DMS79 treated with DMSO at 0.1 percent for 48 hours (cell line): Measurements from ENCODE around the gene TGIF2.
"Not testable (repeated sequence)": the region's sequence is repeated elsewhere in the genome, so short reads cannot be mapped to it uniquely, and the experiment has no call there.

Experiments used
- DNase-seq: peaks from one replicate; lab custom pipeline; 2025; lab: John Stamatoyannopoulos, UW

The TGIF2 gene

DNA sequence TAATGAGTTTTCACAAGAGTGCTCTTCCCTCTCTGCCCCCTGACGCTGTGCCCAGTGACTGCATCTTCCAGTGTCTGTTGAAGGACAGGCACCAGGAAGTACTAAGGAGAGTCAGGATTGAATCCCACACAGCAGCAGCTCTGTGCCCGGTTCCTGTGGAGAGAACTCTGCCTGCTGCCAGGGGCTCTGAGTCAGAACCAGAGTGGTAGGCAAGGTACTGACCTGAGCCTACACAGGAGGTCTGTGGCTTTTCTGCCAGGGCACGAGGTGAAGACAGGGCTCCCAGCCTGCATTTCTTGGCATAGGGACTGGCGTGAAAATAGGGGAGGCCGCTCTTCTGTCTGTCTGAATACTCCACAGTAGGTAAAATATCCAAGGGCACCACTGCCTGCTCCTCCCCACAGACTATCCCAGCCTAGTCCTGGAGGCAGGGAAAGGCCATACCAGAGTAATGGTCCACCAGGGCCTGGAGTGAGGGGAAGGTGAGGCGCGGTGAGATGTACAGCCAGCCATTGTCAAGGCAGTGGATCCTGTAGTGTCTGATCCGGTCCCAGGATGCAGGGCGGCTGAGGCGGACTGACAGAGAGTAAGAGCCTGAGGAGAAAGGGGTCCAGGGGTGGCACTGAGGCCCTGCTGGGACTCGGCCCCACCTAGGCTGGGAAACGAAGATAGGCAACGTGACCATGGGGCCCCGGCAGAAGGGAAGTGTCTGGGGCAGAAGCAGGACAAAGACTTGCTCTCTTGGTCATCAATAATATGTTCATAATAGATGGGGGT lies 41.6 kb downstream of the TGIF2 start:
- no peak for DNase-seq

DNA sequence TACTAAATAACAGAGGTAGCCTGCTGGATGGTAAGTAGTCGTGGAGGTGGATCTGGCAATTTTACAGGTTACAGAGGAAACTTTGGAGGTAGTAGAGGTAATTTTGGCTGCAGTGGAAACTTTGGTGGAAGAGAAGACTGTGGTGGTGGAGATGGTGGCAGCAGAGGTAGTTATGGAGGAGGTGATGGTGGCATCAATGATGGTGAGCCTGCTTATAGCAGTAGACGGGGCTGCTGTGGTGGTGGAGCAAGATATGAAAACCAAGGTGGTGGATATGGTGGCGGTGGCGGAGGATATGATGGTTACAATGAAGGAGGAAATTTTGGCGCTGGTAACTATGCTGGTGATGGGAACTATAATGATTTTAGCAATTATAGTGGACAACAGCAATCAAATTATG lies 47.5 kb downstream of the TGIF2 start:
- DNase-seq = no peak

DNA sequence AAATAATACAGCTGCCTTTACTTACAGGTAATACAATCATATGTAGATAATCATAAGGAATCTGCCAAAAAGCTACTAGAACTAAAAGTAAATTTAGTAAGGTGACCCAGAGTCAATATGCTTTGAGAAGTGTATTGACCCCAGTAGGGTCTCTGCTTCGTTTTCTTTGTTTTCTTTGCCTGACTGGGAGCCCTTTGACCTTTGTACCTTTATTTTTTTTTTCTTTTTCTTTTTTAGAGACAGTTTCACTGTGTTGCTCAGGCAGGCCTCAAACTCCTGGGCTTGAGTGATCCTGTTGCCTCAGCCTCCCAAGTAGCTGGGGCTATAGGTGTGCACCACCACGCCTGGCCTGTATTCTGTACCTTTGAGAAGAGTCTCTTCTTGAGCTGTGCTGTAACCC lies 50.0 kb downstream of the TGIF2 start:
- DNase-seq = no peak

- DNase-seq = no peak
These were observed 50.9 kb downstream of the TGIF2 start for GRCh38 chr20:36624068-36624943.

GRCh38 chr20:36624944-36625324 lies 51.5 kb downstream of the TGIF2 start:
- DNase-seq = no peak

DNA sequence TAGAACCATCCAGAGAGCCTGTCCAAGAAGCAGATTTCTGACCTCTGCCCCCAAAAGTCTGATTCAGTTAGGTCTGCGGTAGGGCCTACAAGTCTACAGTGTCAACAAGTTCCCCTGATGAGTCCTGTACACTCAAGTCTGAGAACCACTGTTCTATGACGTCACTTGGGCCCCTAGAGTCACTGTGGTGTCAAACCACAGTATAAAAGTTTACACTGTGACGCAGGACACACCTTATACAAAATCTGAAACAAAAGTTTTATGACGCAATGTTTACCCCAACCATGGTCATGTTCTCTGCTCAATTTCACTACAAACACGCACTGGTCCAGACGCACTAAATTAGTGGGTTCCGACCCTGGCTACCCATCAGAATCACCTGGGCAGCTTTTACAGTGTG lies 54.7 kb downstream of the TGIF2 start:
- no peak for DNase-seq

GRCh38 chr20:36629719-36630681 lies 56.6 kb downstream of the TGIF2 start:
- no peak for DNase-seq

DNA sequence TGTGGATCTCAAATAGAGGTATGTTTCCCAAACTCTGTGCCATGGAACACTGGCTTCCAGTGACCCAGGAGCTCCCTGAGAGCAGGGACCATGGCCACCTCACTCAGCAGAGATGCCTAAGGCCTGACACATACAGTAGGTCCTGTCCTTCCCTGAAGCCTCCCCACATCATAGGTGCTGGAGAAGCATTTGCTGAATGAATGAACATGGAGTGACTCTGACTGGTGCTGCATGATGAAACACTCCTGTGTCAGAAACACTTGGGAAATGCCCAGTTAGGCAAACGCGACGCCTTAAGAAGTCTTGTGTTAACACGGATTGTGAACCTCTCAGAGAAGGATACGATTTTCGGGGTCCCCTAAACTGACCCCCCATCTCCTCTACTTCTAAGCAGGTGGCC lies 58.2 kb downstream of the TGIF2 start:
- DNase-seq = no peak

DNA sequence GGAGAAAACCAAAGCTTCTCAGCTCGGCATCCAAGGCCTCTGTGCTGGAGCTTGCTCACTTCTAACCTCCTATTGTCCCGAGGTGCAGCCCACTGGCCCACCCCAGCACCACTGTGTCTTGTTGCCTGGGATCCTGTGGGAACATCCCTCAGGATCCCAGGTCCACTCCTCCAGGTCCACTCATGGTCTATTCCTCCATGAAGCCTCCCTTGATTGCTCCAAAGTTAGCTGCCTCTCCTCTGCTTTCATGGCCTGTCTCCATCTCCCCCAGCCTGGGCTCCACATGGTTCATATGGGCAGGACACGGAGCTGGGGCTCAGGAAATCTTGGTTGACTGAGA lies 58.7 kb downstream of the TGIF2 start:
- no peak for DNase-seq

DNA sequence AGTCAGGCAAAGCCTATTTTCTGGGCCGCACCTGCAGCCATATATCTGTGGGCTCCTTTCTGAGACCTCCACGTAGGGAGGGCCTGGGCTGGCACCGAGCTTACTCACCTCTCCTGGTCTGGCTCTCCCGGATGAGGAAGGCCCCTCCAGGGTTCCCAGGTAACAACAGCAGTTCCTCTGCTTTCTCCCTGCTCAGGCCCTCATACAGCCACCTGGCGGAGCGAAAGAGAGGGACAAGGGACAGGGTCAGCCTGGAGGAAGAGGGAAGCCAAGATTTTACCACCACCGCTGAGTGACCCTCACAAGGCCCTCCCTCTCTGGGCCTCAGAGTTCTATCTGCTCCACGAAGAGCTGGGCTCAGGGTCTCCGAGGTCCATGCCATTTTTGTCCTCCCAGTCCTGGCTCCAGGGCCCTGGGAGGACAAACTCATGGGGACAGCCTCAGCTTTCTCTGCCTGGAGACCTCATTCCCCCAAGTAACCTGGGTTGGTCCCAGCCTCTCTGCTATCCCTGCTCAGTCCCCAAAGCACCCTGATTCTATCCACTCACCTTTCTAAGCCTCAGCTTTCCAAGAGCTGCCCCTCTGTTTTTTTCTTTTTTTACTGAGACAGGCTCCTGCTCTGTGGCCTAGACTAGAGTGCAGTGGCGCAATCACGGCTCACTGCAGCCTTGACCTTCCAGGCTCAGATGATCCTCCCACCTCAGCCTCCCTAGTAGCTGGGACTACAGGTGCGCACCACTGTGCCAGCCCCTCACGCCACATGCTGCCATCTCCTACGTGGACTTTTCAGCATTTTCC lies 59.3 kb downstream of the TGIF2 start:
- DNase-seq = no peak

DNA sequence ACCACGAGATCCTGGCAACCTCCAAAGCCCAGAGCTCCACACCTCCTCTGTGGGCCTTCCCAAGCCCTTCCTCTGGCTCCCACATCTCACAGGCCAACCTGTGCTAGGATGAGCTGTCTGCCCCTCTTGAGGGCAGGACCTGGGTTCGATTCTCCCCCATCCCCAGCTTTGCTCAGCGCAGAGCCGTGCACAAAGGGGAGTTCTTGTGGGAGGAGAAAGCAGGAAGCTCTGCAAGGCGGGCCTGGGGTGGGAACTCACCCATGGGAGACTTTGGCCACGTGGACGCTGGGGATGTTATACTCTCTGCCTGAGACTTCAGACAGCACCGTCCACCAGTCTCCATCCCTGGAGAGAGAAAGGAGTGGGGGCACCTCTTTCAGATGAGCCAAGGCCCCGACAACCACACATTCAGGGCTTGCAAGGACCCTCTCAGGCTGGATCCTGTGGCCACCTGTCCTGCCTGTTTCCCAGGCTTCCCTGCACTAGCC lies 59.9 kb downstream of the TGIF2 start:
- DNase-seq = no peak

DNA sequence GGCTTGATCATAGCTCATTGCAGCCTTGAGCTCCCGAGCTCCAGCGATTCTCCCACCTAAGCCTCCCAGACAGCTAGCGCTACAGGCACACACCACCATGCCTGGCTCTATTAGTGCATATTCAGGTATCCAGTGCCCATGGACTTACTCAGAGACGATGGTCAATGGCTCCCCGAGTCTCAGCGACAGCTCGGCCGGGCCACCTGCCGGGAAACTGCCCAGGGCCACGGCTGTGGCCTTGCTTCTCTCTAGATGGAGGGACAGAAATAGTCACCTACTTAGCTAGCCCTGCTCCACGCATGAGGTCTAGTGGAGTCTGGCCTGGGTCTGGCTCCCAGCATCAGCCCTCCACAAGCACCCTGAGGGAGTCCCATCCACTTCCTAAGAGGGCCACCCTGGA lies 60.9 kb downstream of the TGIF2 start:
- DNase-seq = no peak

DNA sequence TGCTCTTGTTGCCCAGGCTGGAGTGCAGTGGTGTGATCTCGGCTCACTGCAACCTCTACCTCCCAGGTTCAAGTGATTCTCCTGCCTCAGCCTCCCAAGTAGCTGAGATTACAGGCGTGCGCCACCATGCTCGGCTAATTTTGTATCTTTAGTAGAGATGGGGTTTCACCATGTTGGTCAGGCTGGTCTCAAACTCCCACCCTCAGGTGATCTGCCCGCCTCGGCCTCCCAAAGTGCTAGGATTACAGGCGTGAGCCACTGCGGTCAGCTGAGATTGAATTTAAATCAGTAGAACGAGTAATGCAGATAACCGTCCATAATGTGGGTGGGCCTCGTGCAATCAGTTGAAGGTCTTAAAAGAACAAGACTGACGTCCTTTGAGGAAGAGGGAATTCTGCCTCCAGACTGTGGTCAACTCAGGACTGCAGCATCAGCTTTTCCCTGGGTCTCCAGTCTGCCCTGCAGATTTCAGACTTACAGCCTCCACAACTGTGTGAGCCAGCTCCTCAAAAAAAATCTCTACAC lies 65.5 kb downstream of the TGIF2 start:
- not testable (repeated sequence) for DNase-seq

DNA sequence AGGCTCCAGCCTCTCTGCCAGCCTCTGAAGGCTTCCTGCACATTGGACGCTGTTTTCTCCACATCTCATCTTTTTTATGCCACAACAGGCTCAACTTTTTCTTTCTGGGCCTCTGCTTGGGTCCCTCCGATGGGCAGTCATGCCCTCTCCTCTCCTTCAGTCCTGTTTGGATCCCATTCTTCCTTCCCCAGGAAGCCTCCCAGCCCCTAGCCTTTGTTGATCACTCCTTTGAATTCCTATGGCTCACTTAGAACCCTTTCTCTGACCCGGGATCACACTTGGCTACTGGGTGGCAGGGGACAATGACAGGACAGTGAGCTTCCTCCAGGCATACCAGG lies 68.1 kb downstream of the TGIF2 start:
- DNase-seq = no peak

DNA sequence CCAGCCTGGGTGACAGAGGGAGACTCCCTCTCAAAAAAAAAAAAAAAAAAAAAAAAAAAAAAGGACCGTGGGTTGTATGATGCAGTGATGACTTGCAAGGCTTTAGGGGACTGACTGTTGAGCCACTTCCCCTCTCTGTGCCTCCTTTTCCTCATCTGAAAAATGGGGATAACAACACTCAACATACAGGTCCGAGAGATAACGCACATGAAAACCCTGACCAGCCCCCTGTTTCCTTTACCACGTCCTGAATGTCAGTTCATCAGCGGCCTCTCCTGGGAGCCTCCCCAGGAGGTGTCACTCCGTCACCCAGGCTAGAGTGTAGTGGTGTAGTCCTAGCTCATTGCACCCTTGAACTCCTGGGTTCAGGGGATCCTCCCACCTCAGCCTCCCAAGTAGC lies 68.7 kb downstream of the TGIF2 start:
- no peak for DNase-seq
